Mesendoderm (in vitro differentiated cells): Measurements from ENCODE around the gene GGNBP2.

Source experiments
- DNase-seq: peaks from one replicate; pipeline ENCODE4 v3.0.0; 2013
- H2AK5ac ChIP-seq: 2 replicates; pipeline ENCODE4 v1.6.1; 2013; ENCODE audit warnings: low read length, inconsistent platforms
- H2BK120ac ChIP-seq: 2 replicates; pipeline ENCODE4 v1.6.1; 2013; ENCODE audit warnings: low read depth, mild to moderate bottlenecking, low read length, moderate library complexity, mixed read lengths
- H2BK15ac ChIP-seq: replicated peaks from 2 replicates; pipeline ENCODE4 v1.6.1; 2013; ENCODE audit warnings: low read depth, mild to moderate bottlenecking, moderate library complexity
- H2BK5ac ChIP-seq: 2 replicates; pipeline ENCODE4 v1.6.1; 2013; ENCODE audit warnings: low read length, inconsistent platforms
- H3K18ac ChIP-seq: 2 replicates; pipeline ENCODE4 v1.6.1; 2013; ENCODE audit warnings: mild to moderate bottlenecking, low read length, mixed read lengths
- H3K23ac ChIP-seq: one replicate; pipeline ENCODE4 v1.6.1; 2013; ENCODE audit warnings: low read length
- H3K27ac ChIP-seq: 2 replicates; pipeline ENCODE4 v1.5.1; 2013; ENCODE audit warnings: low read depth, mild to moderate bottlenecking, inconsistent platforms, low read length, moderate library complexity
- H3K27me3 ChIP-seq: 2 replicates; pipeline ENCODE4 v1.6.1; 2013; ENCODE audit warnings: low read length, control low read depth, mild to moderate bottlenecking, inconsistent platforms; ENCODE audit not compliant: insufficient read depth, poor library complexity
- H3K36me3 ChIP-seq: 2 replicates; pipeline ENCODE4 v1.6.1; 2013; ENCODE audit warnings: low read length, inconsistent platforms; ENCODE audit not compliant: control insufficient read depth, insufficient read depth
- H3K4ac ChIP-seq: one replicate; pipeline ENCODE4 v1.6.1; 2013; ENCODE audit warnings: low read depth, mild to moderate bottlenecking, low read length, moderate library complexity
- H3K4me1 ChIP-seq: 2 replicates; pipeline ENCODE4 v1.6.1; 2013; ENCODE audit warnings: low read depth, low read length, inconsistent platforms; ENCODE audit not compliant: control insufficient read depth
- H3K4me2 ChIP-seq: 2 replicates; pipeline ENCODE4 v1.6.1; 2013; ENCODE audit warnings: low read length
- H3K4me3 ChIP-seq: 2 replicates; pipeline ENCODE4 v1.5.1; 2013; ENCODE audit warnings: mild to moderate bottlenecking, low read length
- H3K56ac ChIP-seq: one replicate; pipeline ENCODE4 v1.6.1; 2013; ENCODE audit warnings: low read length
- H3K79me1 ChIP-seq: 2 replicates; pipeline ENCODE4 v1.6.1; 2013; ENCODE audit warnings: low read length, inconsistent platforms
- H3K79me2 ChIP-seq: 2 replicates; pipeline ENCODE4 v1.6.1; 2013; ENCODE audit warnings: mild to moderate bottlenecking, low read length; ENCODE audit not compliant: control insufficient read depth, insufficient read depth
- H3K9ac ChIP-seq: 2 replicates; pipeline ENCODE4 v1.6.1; 2013; ENCODE audit warnings: low read length, inconsistent platforms
- H4K5ac ChIP-seq: one replicate; pipeline ENCODE4 v1.6.1; 2013; ENCODE audit warnings: low read length
- H4K8ac ChIP-seq: one replicate; pipeline ENCODE4 v1.6.1; 2013; ENCODE audit warnings: low read depth, mild to moderate bottlenecking, control low read depth, low read length, moderate library complexity
- WGBS: extraction: QIAGEN DNeasy Blood & Tissue Kit; methylation state at CpG from one replicate; pipeline ENCODE4 v1.1.7; 2013; ENCODE audit warnings: low lambda C conversion rate, missing lambda C conversion rate; ENCODE audit not compliant: insufficient coverage; ENCODE audit errors: extremely low coverage; 5-methylcytosine and 5-hydroxymethylcytosine counted together

The GGNBP2 gene

GRCh38 chr17:36509272-36509985 lies 35.3 kb upstream of the GGNBP2 start:
- Histone ChIP-seq H2BK120ac (no peak overlapping the region), H2BK15ac (no peak overlapping the region), H2BK5ac (no peak overlapping the region), H3K23ac (no peak overlapping the region), H3K27ac (no peak overlapping the region), H3K27me3 (no peaks in the 10 kb centered on the region), H3K79me1 (no peaks in the 10 kb centered on the region), H3K79me2 (no peaks in the 10 kb centered on the region), H3K4me3 (no peak overlapping the region), H3K56ac (no peak overlapping the region), H3K4me2 (no peak overlapping the region), H3K18ac (no peak overlapping the region), H3K4me1 (no peaks in the 10 kb centered on the region), H3K4ac (no peak overlapping the region), H4K8ac (no peak overlapping the region), H4K5ac (no peak overlapping the region), H3K9ac (no peak overlapping the region), H2AK5ac (no peak overlapping the region), H3K36me3 (peaks cover 27% of the 10 kb centered on the region)
- no CpG with 5 or more reads among the region's 9 CpGs for WGBS
- no peak for DNase-seq

GRCh38 chr17:36510636-36511035 lies 34.1 kb upstream of the GGNBP2 start:
- Histone ChIP-seq H4K5ac (no peak overlapping the region), H2BK5ac (no peak overlapping the region), H3K27me3 (no peaks in the 10 kb centered on the region), H3K4me1 (no peaks in the 10 kb centered on the region), H3K4me2 (no peak overlapping the region), H3K23ac (no peak overlapping the region), H3K27ac (no peak overlapping the region), H3K79me2 (no peaks in the 10 kb centered on the region), H2BK15ac (no peak overlapping the region), H3K4me3 (no peak overlapping the region), H2AK5ac (no peak overlapping the region), H4K8ac (no peak overlapping the region), H2BK120ac (no peak overlapping the region), H3K4ac (no peak overlapping the region), H3K56ac (no peak overlapping the region), H3K36me3 (peaks cover 23% of the 10 kb centered on the region), H3K9ac (no peak overlapping the region), H3K18ac (no peak overlapping the region), H3K79me1 (no peaks in the 10 kb centered on the region)
- no peak for DNase-seq
- WGBS, result no CpG with 5 or more reads among the region's 14 CpGs

DNA sequence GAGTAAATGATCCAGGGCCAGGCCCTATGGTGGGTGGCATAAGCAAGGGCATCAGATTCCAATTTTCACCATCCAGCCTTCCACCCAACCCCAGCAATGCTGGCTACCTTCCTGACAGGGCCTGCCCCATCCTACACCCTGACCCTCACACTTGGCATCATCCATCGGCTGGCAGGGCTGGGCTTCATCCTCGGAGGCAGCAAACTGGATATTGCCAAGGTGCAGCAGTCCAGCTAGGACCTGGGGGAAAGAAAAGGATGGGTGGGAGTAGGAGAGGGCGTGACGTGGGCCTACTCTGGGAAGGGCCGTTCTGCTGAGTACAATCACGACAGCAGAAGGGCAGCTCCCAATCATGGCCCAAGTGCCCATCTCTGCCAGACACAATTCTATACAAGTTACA lies 33.5 kb upstream of the GGNBP2 start:
- H3K9ac ChIP-seq, result no peak overlapping the region
- no peak overlapping the region for H3K4me3 ChIP-seq
- H3K23ac ChIP-seq, result no peak overlapping the region
- no peaks in the 10 kb centered on the region for H3K79me2 ChIP-seq
- no peak overlapping the region for H4K5ac ChIP-seq
- WGBS, result no CpG with 5 or more reads among the region's 6 CpGs
- DNase-seq, result no peak
- no peak overlapping the region for H4K8ac ChIP-seq
- no peaks in the 10 kb centered on the region for H3K79me1 ChIP-seq
- no peak overlapping the region for H3K4ac ChIP-seq
- no peak overlapping the region for H3K4me2 ChIP-seq
- no peak overlapping the region for H2AK5ac ChIP-seq
- no peak overlapping the region for H2BK5ac ChIP-seq
- H3K4me1 ChIP-seq, result no peaks in the 10 kb centered on the region
- H3K27me3 ChIP-seq, result no peaks in the 10 kb centered on the region
- H3K27ac ChIP-seq, result no peak overlapping the region
- peaks cover 19% of the 10 kb centered on the region for H3K36me3 ChIP-seq
- no peak overlapping the region for H2BK120ac ChIP-seq
- H2BK15ac ChIP-seq, result no peak overlapping the region
- H3K56ac ChIP-seq, result no peak overlapping the region
- H3K18ac ChIP-seq, result no peak overlapping the region

DNA sequence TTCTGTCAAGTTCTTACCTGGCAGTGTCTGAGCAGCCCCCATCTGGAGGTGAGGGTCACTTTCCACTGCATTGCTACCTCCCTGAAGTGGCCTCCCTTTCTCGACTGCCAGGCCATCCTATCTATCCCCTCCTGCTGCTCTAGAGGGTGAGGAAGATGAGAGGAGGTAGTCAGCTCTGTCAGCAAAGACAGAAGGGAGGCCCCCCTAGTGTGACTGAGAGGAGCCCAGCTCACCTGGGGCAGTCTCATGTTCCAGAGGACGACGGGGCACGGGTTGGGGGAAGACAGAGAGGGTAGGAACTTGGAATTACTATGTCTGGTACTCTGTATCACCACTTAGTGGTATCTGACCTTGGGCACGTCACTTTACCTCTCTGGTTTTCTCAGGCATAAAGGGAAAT lies 32.1 kb upstream of the GGNBP2 start:
- Histone ChIP-seq H4K5ac (no peak overlapping the region), H2AK5ac (no peak overlapping the region), H3K56ac (no peak overlapping the region), H2BK5ac (no peak overlapping the region), H3K4me3 (no peak overlapping the region), H3K23ac (no peak overlapping the region), H2BK120ac (no peak overlapping the region), H3K27me3 (no peaks in the 10 kb centered on the region), H3K36me3 (peaks cover 11% of the 10 kb centered on the region), H3K18ac (no peak overlapping the region), H3K9ac (no peak overlapping the region), H3K79me2 (no peaks in the 10 kb centered on the region), H3K27ac (no peak overlapping the region), H3K79me1 (no peaks in the 10 kb centered on the region), H3K4me1 (no peaks in the 10 kb centered on the region), H3K4me2 (no peak overlapping the region), H3K4ac (no peak overlapping the region), H2BK15ac (no peak overlapping the region), H4K8ac (no peak overlapping the region)
- WGBS, result no CpG with 5 or more reads among the region's 5 CpGs
- DNase-seq, result no peak

DNA sequence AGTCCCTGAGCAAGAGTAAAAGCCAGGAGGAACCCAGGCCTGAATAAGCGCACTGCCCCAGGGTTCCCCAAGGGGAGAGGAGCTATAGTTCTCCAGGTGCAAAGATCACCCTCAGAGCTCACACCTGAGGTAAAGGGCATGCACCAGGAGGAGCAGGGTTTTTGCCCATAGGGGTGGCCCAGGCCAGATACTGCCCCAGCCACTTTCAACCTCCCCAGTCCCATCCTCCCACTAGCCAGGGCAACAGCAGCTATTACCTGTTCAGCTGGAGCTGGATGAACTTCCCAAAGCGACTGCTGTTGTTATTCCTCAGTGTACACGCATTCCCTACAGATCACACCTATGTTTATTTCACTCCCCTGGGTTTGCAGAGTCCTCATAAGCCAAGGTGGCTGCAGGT lies 29.9 kb upstream of the GGNBP2 start:
- Histone ChIP-seq H3K4ac (no peak overlapping the region), H3K56ac (no peak overlapping the region), H3K79me1 (no peaks in the 10 kb centered on the region), H3K27me3 (no peaks in the 10 kb centered on the region), H3K36me3 (peaks cover 7% of the 10 kb centered on the region), H3K79me2 (no peaks in the 10 kb centered on the region), H3K4me1 (no peaks in the 10 kb centered on the region), H4K8ac (no peak overlapping the region), H2BK15ac (no peak overlapping the region), H2AK5ac (no peak overlapping the region), H3K18ac (no peak overlapping the region), H3K27ac (no peak overlapping the region), H3K23ac (no peak overlapping the region), H3K4me2 (no peak overlapping the region), H2BK5ac (no peak overlapping the region), H3K9ac (no peak overlapping the region), H3K4me3 (no peak overlapping the region), H2BK120ac (no peak overlapping the region), H4K5ac (no peak overlapping the region)
- no CpG with 5 or more reads among the region's 3 CpGs for WGBS
- no peak for DNase-seq

- Histone ChIP-seq H4K5ac (no peak overlapping the region), H3K18ac (no peak overlapping the region), H3K23ac (no peak overlapping the region), H3K79me1 (no peaks in the 10 kb centered on the region), H2BK120ac (no peak overlapping the region), H4K8ac (no peak overlapping the region), H2BK5ac (no peak overlapping the region), H3K27ac (no peak overlapping the region), H3K56ac (no peak overlapping the region), H3K79me2 (no peaks in the 10 kb centered on the region), H3K27me3 (no peaks in the 10 kb centered on the region), H2AK5ac (no peak overlapping the region), H2BK15ac (no peak overlapping the region), H3K4me2 (no peak overlapping the region), H3K36me3 (peaks cover 5% of the 10 kb centered on the region), H3K9ac (no peak overlapping the region), H3K4ac (no peak overlapping the region), H3K4me1 (no peaks in the 10 kb centered on the region), H3K4me3 (no peak overlapping the region)
- DNase-seq, result no peak
- no CpG with 5 or more reads among the region's 4 CpGs for WGBS
Observed at GRCh38 chr17:36515837-36516236, 28.9 kb upstream of the GGNBP2 start.
